Right atrium auricular region (tissue), 2 donors: ENCODE data around the gene CABLES1. TPM values are rescaled to one million over a fixed set of nuclear protein-coding genes. Genes with fewer than 3 reads are reported as not detected.

Experiments
- DNase-seq: peaks from one replicate; pipeline ENCODE4 v3.0.0-alpha.2; 2019; ENCODE audit warnings: low spot score
- H3K27ac ChIP-seq, 2 donors: fragments of 200-600 bp; sonication (generic); 1 replicate in 1 of 2; 2 replicates in 1 of 2; pipeline ENCODE4 v1.5.1; 2016 to 2019
- H3K27me3 ChIP-seq, 2 donors: fragments of 200-600 bp; sonication (generic); one replicate each; pipeline versions ENCODE4 v1.5.1 to v1.6.0; 2017 to 2019
- H3K36me3 ChIP-seq: fragments of 200-600 bp; sonication (generic); one replicate; pipeline ENCODE4 v1.5.1; 2016
- H3K4me1 ChIP-seq, 2 donors: fragments of 200-600 bp; sonication (generic); one replicate each; pipeline versions ENCODE4 v1.5.1 to v1.6.0; 2017 to 2019
- H3K4me3 ChIP-seq, 2 donors: fragments of 200-600 bp; sonication (generic); 1 replicate in 1 of 2; 2 replicates in 1 of 2; pipeline ENCODE4 v1.5.1; 2017 to 2019; ENCODE audit warnings: mild to moderate bottlenecking in 1 of 2, moderate library complexity in 1 of 2
- H3K9me3 ChIP-seq, 2 donors: fragments of 200-600 bp; sonication (generic); one replicate each; pipeline ENCODE4 v1.5.1; 2019
- CTCF ChIP-seq, 2 donors: fragments of 200-600 bp; sonication (generic); IDR thresholded peaks; one replicate each; pipeline ENCODE4 v1.5.1; 2019; ENCODE audit warnings: antibody characterized with exemption in 2 of 2
- total RNA-seq, 2 donors: library from RNA; depleted of rRNA; stranded (reverse); fragments of >200 nt; gene quantifications; one replicate each; pipeline ENCODE4 v1.1.0, GENCODE V29; 2016

CABLES1 gene
- total RNA-seq, 2 donors from 2014 or later: 5.4 to 6.9 TPM

DNA sequence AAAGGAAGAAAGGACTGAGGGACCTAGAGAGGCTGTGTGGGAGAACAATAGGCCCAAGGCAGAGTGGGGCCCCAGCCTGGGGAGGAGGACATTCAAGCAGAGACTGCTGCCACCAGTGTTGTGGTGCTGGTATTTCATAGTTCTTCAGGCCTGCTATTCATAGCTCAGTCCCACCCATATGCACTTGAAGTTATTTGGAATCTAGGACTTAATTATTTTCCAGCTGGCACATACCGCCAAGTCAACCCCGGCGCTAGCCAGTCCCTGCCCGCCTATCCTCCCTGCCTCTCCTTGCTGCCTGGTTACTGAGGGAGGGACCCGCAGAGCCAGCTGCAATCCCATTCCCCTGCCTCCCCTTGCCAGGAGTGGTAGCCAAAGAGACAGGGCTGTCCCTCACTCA lies 141.2 kb downstream of the CABLES1 start:
- Histone ChIP-seq H3K27ac (peak overlapping the region; percentile 16 to 64), H3K36me3 (no peaks in the 10 kb centered on the region), H3K27me3 (no peaks in the 10 kb centered on the region), H3K4me1 (peaks cover 0 to 25% of the 10 kb centered on the region in 2 donors), H3K4me3 (no peak overlapping the region), H3K9me3 (peaks cover 0 to 9% of the 10 kb centered on the region in 2 donors)
- DNase-seq: no peak
- no peak for TF ChIP-seq CTCF (IDR thresholded peaks at IDR 0.05)

- Histone ChIP-seq H3K9me3 (peaks cover 0 to 9% of the 10 kb centered on the region in 2 donors), H3K27me3 (no peaks in the 10 kb centered on the region), H3K27ac (no peak overlapping the region), H3K4me3 (no peak overlapping the region), H3K36me3 (no peaks in the 10 kb centered on the region), H3K4me1 (peaks cover 0 to 25% of the 10 kb centered on the region in 2 donors)
- TF ChIP-seq CTCF (IDR thresholded peaks at IDR 0.05): no peak
- no peak for DNase-seq
Observed at GRCh38 chr18:23277399-23277798, 142.1 kb downstream of the CABLES1 start.

DNA sequence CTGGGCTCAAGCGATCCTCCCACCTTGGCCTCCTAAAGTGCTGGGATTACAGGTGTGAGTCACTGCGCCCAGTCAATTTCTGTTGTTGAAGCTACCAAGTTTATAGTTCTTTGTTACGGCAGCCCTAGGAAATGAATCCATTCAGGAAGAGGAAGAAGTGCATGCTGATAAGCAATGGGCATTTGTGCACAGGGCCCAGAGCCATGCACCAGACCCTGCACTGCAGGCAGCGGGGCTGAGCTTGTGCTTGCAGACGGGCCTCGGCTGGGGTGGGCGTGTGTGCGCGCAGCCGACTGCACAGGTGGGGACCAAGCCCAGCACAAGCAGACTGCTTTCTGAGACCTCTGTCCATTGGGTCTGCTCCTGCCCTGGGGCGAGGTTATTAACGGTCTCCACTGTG lies 144.6 kb downstream of the CABLES1 start:
- DNase-seq: no peak
- no peaks in the 10 kb centered on the region for H3K27me3 ChIP-seq
- TF ChIP-seq CTCF (IDR thresholded peaks at IDR 0.05): no peak
- no peak overlapping the region for H3K4me3 ChIP-seq
- H3K9me3 ChIP-seq: peaks cover 0 to 9% of the 10 kb centered on the region in 2 donors
- no peak overlapping the region for H3K27ac ChIP-seq
- H3K36me3 ChIP-seq: no peaks in the 10 kb centered on the region
- peaks cover 0 to 21% of the 10 kb centered on the region in 2 donors for H3K4me1 ChIP-seq

DNA sequence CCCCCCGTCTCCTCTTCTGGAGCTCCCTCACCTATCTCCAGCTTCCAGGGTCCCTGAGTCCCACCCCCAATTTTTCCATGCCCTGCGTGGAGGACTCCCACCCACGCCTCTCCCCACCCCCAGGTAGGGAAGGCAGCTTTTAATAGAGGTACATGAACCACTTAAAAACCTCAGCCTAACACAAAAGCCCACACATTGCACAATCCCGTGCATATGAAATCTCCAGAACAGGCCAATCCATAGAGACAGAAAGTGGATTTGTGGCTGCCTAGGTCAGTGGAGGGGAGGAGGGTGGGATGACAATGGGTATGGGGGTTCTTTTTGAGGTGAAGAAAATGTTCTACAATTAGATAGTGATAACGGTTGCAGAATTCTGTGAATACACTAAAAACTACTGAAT lies 145.6 kb downstream of the CABLES1 start:
- Histone ChIP-seq H3K4me3 (no peak overlapping the region), H3K27ac (no peak overlapping the region), H3K4me1 (peaks cover 0 to 12% of the 10 kb centered on the region in 2 donors), H3K27me3 (no peaks in the 10 kb centered on the region), H3K9me3 (peaks cover 0 to 9% of the 10 kb centered on the region in 2 donors), H3K36me3 (no peaks in the 10 kb centered on the region)
- no peak for TF ChIP-seq CTCF (IDR thresholded peaks at IDR 0.05)
- DNase-seq: no peak

DNA sequence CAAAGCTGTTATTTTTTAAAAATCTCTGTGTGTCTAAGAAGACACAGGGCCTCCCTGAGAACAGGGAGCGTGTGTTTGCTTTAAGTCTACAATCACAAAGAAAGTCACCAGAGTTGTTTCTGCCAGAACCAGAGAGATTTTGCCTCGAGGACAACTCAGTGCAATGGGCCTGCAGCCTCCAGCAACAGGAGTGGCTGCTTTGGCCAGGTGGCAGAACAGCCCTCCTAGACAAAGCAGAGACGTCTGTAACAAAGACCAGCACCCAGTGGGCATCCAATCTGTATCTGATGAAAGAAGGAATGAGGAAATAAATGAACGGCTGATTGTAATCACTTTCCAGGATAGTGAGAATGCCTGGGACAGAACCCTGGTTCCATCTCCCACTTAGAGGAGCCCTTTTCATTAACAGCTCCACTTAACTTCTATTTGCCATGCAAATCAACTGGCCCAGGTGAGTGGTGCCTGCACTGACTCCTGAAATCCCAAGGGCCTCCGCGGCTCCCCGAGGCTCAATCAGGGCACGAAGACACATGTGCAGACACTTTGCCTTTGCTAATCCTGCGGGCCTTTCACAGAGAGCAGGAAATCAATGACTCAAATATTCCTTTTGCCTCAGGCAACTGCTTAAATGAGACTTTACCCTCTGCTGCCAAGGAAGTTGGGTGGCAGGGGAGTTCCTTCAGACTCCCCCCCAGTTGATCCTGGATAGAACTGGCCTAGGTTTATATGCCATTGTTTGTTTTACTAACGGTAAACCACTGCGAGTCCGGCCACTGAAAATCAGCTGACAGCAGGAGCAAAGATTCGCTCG lies 146.5 kb downstream of the CABLES1 start:
- Histone ChIP-seq H3K4me1 (peaks cover 0 to 2% of the 10 kb centered on the region in 2 donors), H3K27me3 (no peaks in the 10 kb centered on the region), H3K9me3 (peaks cover 0 to 9% of the 10 kb centered on the region in 2 donors), H3K27ac (no peak overlapping the region), H3K4me3 (no peak overlapping the region), H3K36me3 (no peaks in the 10 kb centered on the region)
- DNase-seq: no peak
- no peak for TF ChIP-seq CTCF (IDR thresholded peaks at IDR 0.05)

GRCh38 chr18:23282437-23282781 lies 147.1 kb downstream of the CABLES1 start:
- Histone ChIP-seq H3K9me3 (peaks cover 0 to 6% of the 10 kb centered on the region in 2 donors), H3K27ac (no peak overlapping the region), H3K27me3 (no peaks in the 10 kb centered on the region), H3K4me3 (no peak overlapping the region), H3K36me3 (no peaks in the 10 kb centered on the region), H3K4me1 (no peaks in the 10 kb centered on the region)
- no peak for TF ChIP-seq CTCF (IDR thresholded peaks at IDR 0.05)
- DNase-seq: no peak
